Epithelial cell of proximal tubule (primary cell): ENCODE data around the gene EMX2. TPM values are rescaled to one million over a fixed set of nuclear protein-coding genes. Genes with fewer than 3 reads are reported as not detected.

ENCODE experiments used
- DNase-seq: peaks from one replicate; pipeline ENCODE4 v3.0.0-alpha.2; 2011; ENCODE audit warnings: low read depth
- H3K4me3 ChIP-seq: 2 replicates; pipeline ENCODE4 v1.5.1; 2011; ENCODE audit warnings: low read depth, mild to moderate bottlenecking, low read length
- CTCF ChIP-seq: conservative IDR thresholded peaks from 2 replicates; pipeline ENCODE4 v1.5.1; 2012; ENCODE audit warnings: low read depth, mild to moderate bottlenecking, low read length
- total RNA-seq: library from RNA; depleted of rRNA; stranded (reverse); fragments of >200 nt; gene quantifications from 2 replicates; pipeline ENCODE4 v1.2.3, GENCODE V29; 2015

Gene EMX2
- total RNA-seq, 1 donor from 2014 or later: 10.7 TPM

GRCh38 chr10:117541405-117541908 lies 1.1 kb upstream of the EMX2 start:
- no peak for TF ChIP-seq CTCF
- no peak for DNase-seq
- H3K4me3 ChIP-seq: peak overlapping the region; percentile 95

- peak overlapping the region; percentile 95 for H3K4me3 ChIP-seq
- DNase-seq: peak; percentile 99
- TF ChIP-seq CTCF: no peak
These were observed 439 bp upstream of the EMX2 start for GRCh38 chr10:117541909-117542705.

GRCh38 chr10:117543225-117544003 lies 868 bp downstream of the EMX2 start:
- no peak for DNase-seq
- TF ChIP-seq CTCF: no peak
- H3K4me3 ChIP-seq: peak overlapping the region; percentile 95

GRCh38 chr10:117544004-117544701 lies 1.6 kb downstream of the EMX2 start:
- DNase-seq: no peak
- TF ChIP-seq CTCF: no peak

GRCh38 chr10:117544711-117545140 lies 2.2 kb downstream of the EMX2 start:
- H3K4me3 ChIP-seq: peak overlapping the region; percentile 95
- no peak for TF ChIP-seq CTCF
- DNase-seq: no peak

More at GRCh38 chr10:117544004-117544701, 1.6 kb downstream of the EMX2 start:
- H3K4me3 ChIP-seq: peak overlapping the region; percentile 95

GRCh38 chr10:117545141-117546019 lies 2.8 kb downstream of the EMX2 start:
- peak overlapping the region; percentile 95 for H3K4me3 ChIP-seq
- no peak for DNase-seq

More at GRCh38 chr10:117545141-117546019, 2.8 kb downstream of the EMX2 start:
- TF ChIP-seq CTCF: no peak
